Prostate gland (tissue), 2 donors: ENCODE measurements around the gene RNU2-63P. TPM values are rescaled to one million over a fixed set of nuclear protein-coding genes. Genes with fewer than 3 reads are reported as not detected.

ENCODE experiments used
- DNase-seq: peaks from one replicate; pipeline ENCODE4 v3.0.0-alpha.2; 2019; ENCODE audit warnings: low spot score
- H3K27ac ChIP-seq, 2 donors: fragments of 200-600 bp; sonication (generic); 2 replicates each; pipeline ENCODE4 v1.5.1; 2017 to 2019
- H3K27me3 ChIP-seq: fragments of 200-600 bp; sonication (generic); replicated peaks from 2 replicates; pipeline ENCODE4 v1.5.1; 2019; ENCODE audit not compliant: insufficient read depth
- H3K36me3 ChIP-seq, 2 donors: fragments of 200-600 bp; sonication (generic); 1 replicate in 1 of 2; 2 replicates in 1 of 2; pipeline versions ENCODE4 v1.5.1 to v1.8.1; 2017 to 2019
- H3K4me1 ChIP-seq: fragments of 200-600 bp; sonication (generic); replicated peaks from 2 replicates; pipeline ENCODE4 v1.5.1; 2019
- H3K4me3 ChIP-seq, 2 donors: fragments of 200-600 bp; sonication (generic); 2 replicates each; pipeline ENCODE4 v1.5.1; 2017 to 2019
- H3K9me3 ChIP-seq: fragments of 200-600 bp; sonication (generic); 2 replicates; pipeline ENCODE4 v1.5.1; 2017
- CTCF ChIP-seq, 4 experiments: fragments of 200-600 bp in 2 of 4; fragments of 450-650 bp in 2 of 4; sonication (generic) in 2 of 4; IDR thresholded peaks; 1 replicate in 3 of 4; 2 replicates in 1 of 4; pipeline ENCODE4 v1.5.1; 2016 to 2019; ENCODE audit warnings: antibody characterized with exemption in 4 of 4, mild to moderate bottlenecking in 2 of 4, moderate library complexity in 2 of 4
- POLR2A ChIP-seq: fragments of 450-650 bp; IDR thresholded peaks from one replicate; pipeline ENCODE4 v1.6.1; 2016; ENCODE audit warnings: antibody characterized with exemption, mild to moderate bottlenecking
- POLR2AphosphoS5 ChIP-seq: sonication (generic); formaldehyde crosslinking; IDR thresholded peaks from one replicate; pipeline ENCODE4 v1.6.1; 2017; ENCODE audit warnings: antibody characterized with exemption
- WGBS: methylation state at CpG from one replicate; pipeline ENCODE4 v1.1.5; 2018; 5-methylcytosine and 5-hydroxymethylcytosine counted together
- intact Hi-C: fragments of 100-400 bp; cut with DNase I; formaldehyde crosslinking; loops from one replicate; pipeline ENCODE4 v1.14.2; 2022
- total RNA-seq, 2 donors: library from RNA; depleted of rRNA; stranded (reverse); fragments of >200 nt; gene quantifications; one replicate each; pipeline ENCODE4 v1.1.0, GENCODE V29; 2016

RNU2-63P gene
- total RNA-seq, 2 donors from 2014 or later, result not detected

GRCh38 chr2:88028931-88029330, 12.6 kb upstream of the RNU2-63P start:
- peaks cover 0 to 4% of the 10 kb centered on the region in 2 donors for H3K36me3 ChIP-seq
- intact Hi-C loops, result no loop called here
- H3K4me1 ChIP-seq, result no peaks in the 10 kb centered on the region

GRCh38 chr2:88027697-88028389, 11.5 kb upstream of the RNU2-63P start:
- no peak for DNase-seq
- Histone ChIP-seq H3K27ac (no peak overlapping the region), H3K9me3 (no peaks in the 10 kb centered on the region), H3K27me3 (no peaks in the 10 kb centered on the region), H3K36me3 (peaks cover 0 to 4% of the 10 kb centered on the region in 2 donors), H3K4me3 (no peak overlapping the region), H3K4me1 (no peaks in the 10 kb centered on the region)
- intact Hi-C loops, result no loop called here
- no peak for TF ChIP-seq POLR2AphosphoS5
- TF ChIP-seq POLR2A, result no peak
- TF ChIP-seq CTCF (IDR thresholded peaks at IDR 0.05), result no peak
- WGBS, result 90% methylated on average over 10 of the region's 10 CpGs

More at GRCh38 chr2:88028931-88029330, 12.6 kb upstream of the RNU2-63P start:
- Histone ChIP-seq H3K9me3 (no peaks in the 10 kb centered on the region), H3K4me3 (no peak overlapping the region), H3K27me3 (no peaks in the 10 kb centered on the region), H3K27ac (no peak overlapping the region)
- WGBS, result 94% methylated on average over 4 of the region's 4 CpGs
- no peak for DNase-seq
- TF ChIP-seq POLR2AphosphoS5 (no peak), CTCF (IDR thresholded peaks at IDR 0.05) (no peak), POLR2A (no peak)

GRCh38 chr2:88024509-88024908, 8.2 kb upstream of the RNU2-63P start:
- no peak for TF ChIP-seq POLR2A
- TF ChIP-seq POLR2AphosphoS5, result no peak
- TF ChIP-seq CTCF (IDR thresholded peaks at IDR 0.05), result no peak
- intact Hi-C loops, result no loop called here
- 70% methylated on average over 6 of the region's 6 CpGs for WGBS
- Histone ChIP-seq H3K9me3 (no peaks in the 10 kb centered on the region), H3K27ac (no peak overlapping the region), H3K27me3 (no peaks in the 10 kb centered on the region), H3K36me3 (peaks cover 0 to 4% of the 10 kb centered on the region in 2 donors), H3K4me3 (no peak overlapping the region), H3K4me1 (no peaks in the 10 kb centered on the region)
- no peak for DNase-seq

- no peaks in the 10 kb centered on the region for H3K36me3 ChIP-seq
- H3K27ac ChIP-seq, result no peak overlapping the region
- WGBS, result 79% methylated on average over 5 of the region's 5 CpGs
- no peak for DNase-seq
- H3K27me3 ChIP-seq, result no peaks in the 10 kb centered on the region
- no peak overlapping the region for H3K4me3 ChIP-seq
- H3K9me3 ChIP-seq, result no peaks in the 10 kb centered on the region
- no peaks in the 10 kb centered on the region for H3K4me1 ChIP-seq
- intact Hi-C loops, result no loop called here
- TF ChIP-seq POLR2AphosphoS5 (no peak), POLR2A (no peak), CTCF (IDR thresholded peaks at IDR 0.05) (no peak)
These were observed 6.2 kb upstream of the RNU2-63P start for GRCh38 chr2:88022669-88022921.

GRCh38 chr2:88019985-88020384, 3.6 kb upstream of the RNU2-63P start:
- no peak for DNase-seq
- TF ChIP-seq POLR2AphosphoS5, result no peak
- no peak for TF ChIP-seq POLR2A
- no peak for TF ChIP-seq CTCF (IDR thresholded peaks at IDR 0.05)
- no peak overlapping the region for H3K4me3 ChIP-seq
- no peaks in the 10 kb centered on the region for H3K36me3 ChIP-seq
- WGBS, result 64% methylated on average over 3 of the region's 3 CpGs
- no peak overlapping the region for H3K27ac ChIP-seq
- H3K27me3 ChIP-seq, result no peaks in the 10 kb centered on the region
- no peaks in the 10 kb centered on the region for H3K9me3 ChIP-seq
- no peaks in the 10 kb centered on the region for H3K4me1 ChIP-seq
- intact Hi-C loops, result no loop called here
